HepG2 (cell line): ENCODE results near the gene ANKRD55. TPM values are rescaled to one million over a fixed set of nuclear protein-coding genes. Genes with fewer than 3 reads are reported as not detected.

Experiments used
- CBX2 ChIP-seq, 2 experiments: fragments of 200-600 bp in 1 of 2; sonication (generic); formaldehyde crosslinking in 1 of 2; IDR thresholded peaks; 2 replicates each; pipeline versions ENCODE4 v1.7.0 to v1.8.1; 2018 to 2022; ENCODE audit warnings: low read depth in 2 of 2, low read length in 1 of 2, mild to moderate bottlenecking in 1 of 2, missing genetic modification reagents in 1 of 2
- CENPT ChIP-seq: sonication (generic); formaldehyde crosslinking; IDR thresholded peaks from 2 replicates; pipeline ENCODE4 v1.8.0; 2022; ENCODE audit warnings: low read depth, mild to moderate bottlenecking, moderate library complexity, missing genetic modification reagents
- EHMT2 ChIP-seq: fragments of 200-600 bp; sonication (generic); IDR thresholded peaks from 2 replicates; pipeline ENCODE4 v1.7.0; 2017; ENCODE audit warnings: antibody characterized with exemption, low read depth, low read length, borderline replicate concordance
- HES4 ChIP-seq: sonication (generic); formaldehyde crosslinking; IDR thresholded peaks from 2 replicates; pipeline ENCODE4 v1.9.0; 2021; ENCODE audit warnings: mild to moderate bottlenecking, missing genetic modification reagents, borderline replicate concordance
- KAT8 ChIP-seq: IDR thresholded peaks from 2 replicates; pipeline ENCODE4 v1.6.1; 2016; ENCODE audit warnings: missing genetic modification reagents, missing compliant biosample characterization
- KLF15 ChIP-seq: sonication (generic); formaldehyde crosslinking; IDR thresholded peaks from 2 replicates; pipeline ENCODE4 v1.8.1; 2023; ENCODE audit warnings: borderline replicate concordance, mild to moderate bottlenecking, inconsistent platforms, missing genetic modification reagents, mixed read lengths
- KMT2B ChIP-seq: IDR thresholded peaks from 2 replicates; pipeline ENCODE4 v1.6.1; 2016; ENCODE audit warnings: missing genetic modification reagents, missing compliant biosample characterization
- MAFF ChIP-seq: IDR thresholded peaks from 2 replicates; pipeline ENCODE4 v1.6.1; 2011; ENCODE audit warnings: low read depth, low read length, improper control_type of control experiment
- PHF21A ChIP-seq: sonication (generic); formaldehyde crosslinking; IDR thresholded peaks from 2 replicates; pipeline ENCODE4 v1.5.0; 2020; ENCODE audit warnings: mild to moderate bottlenecking, missing genetic modification reagents
- RBM22 ChIP-seq: fragments of 200-400 bp; formaldehyde crosslinking; optimal IDR thresholded peaks from 2 replicates; pipeline ENCODE3; 2017; ENCODE audit warnings: mild to moderate bottlenecking, low read length, moderate library complexity
- TARDBP ChIP-seq: sonication (generic); formaldehyde crosslinking; IDR thresholded peaks from 2 replicates; pipeline ENCODE4 v1.8.0; 2022; ENCODE audit warnings: mild to moderate bottlenecking, missing genetic modification reagents
- ZFP82 ChIP-seq: sonication (generic); formaldehyde crosslinking; IDR thresholded peaks from 2 replicates; pipeline ENCODE4 v1.5.1; 2020; ENCODE audit warnings: mild to moderate bottlenecking, missing genetic modification reagents, borderline replicate concordance
- ZNF205 ChIP-seq: IDR thresholded peaks from 2 replicates; pipeline ENCODE4 v1.6.1; 2018; ENCODE audit warnings: missing biosample characterization, missing genetic modification reagents
- ZNF24 ChIP-seq: fragments of 450-650 bp; IDR thresholded peaks from 2 replicates; pipeline ENCODE4 v1.6.1; 2017; ENCODE audit warnings: antibody characterized with exemption, mild to moderate bottlenecking
- ZNF430 ChIP-seq: sonication (generic); formaldehyde crosslinking; IDR thresholded peaks from 2 replicates; pipeline ENCODE4 v1.9.0; 2021; ENCODE audit warnings: mild to moderate bottlenecking, missing genetic modification reagents
- polyA plus RNA-seq, 8 experiments: library from polyadenylated mRNA; depleted of rRNA in 3 of 8; stranded (reverse) in 7 of 8; unstranded in 1 of 8; fragments of >200 nt; fragmentation: Illumina TruSeq in 4 of 8; extraction: Trizol in 4 of 8; gene quantifications; 2 replicates each; pipeline versions ENCODE4 v1.2.1 to v1.2.3, GENCODE V29; 2011 to 2016; ENCODE audit warnings: low read depth in 4 of 8, missing spikeins in 1 of 8, mixed read lengths in 1 of 8; ENCODE audit not compliant: insufficient read depth in 1 of 8
- total RNA-seq, 5 experiments: library from RNA; depleted of rRNA; stranded (reverse); fragments of >200 nt; fragmentation: Illumina TruSeq; extraction: Trizol; gene quantifications; 2 replicates each; pipeline ENCODE4 v1.2.3, GENCODE V29; 2016; ENCODE audit warnings: low read depth in 1 of 5
- TF ChIP-seq, protein P1 (sequence below): IDR thresholded peaks from 2 replicates; pipeline ENCODE4 v1.6.1; 2016; ENCODE audit warnings: missing biosample characterization, missing genetic modification reagents, low read depth
- TF ChIP-seq, protein P2 (sequence below): sonication (generic); formaldehyde crosslinking; IDR thresholded peaks from 2 replicates; pipeline ENCODE4 v1.5.1; 2020; ENCODE audit warnings: missing genetic modification reagents, mild to moderate bottlenecking, borderline replicate concordance
- TF ChIP-seq, protein P3 (sequence below): sonication (generic); formaldehyde crosslinking; IDR thresholded peaks from 2 replicates; pipeline ENCODE4 v1.5.0; 2020; ENCODE audit warnings: missing genetic modification reagents, mild to moderate bottlenecking, borderline replicate concordance
- TF ChIP-seq, protein P4 (sequence below): sonication (generic); formaldehyde crosslinking; IDR thresholded peaks from 2 replicates; pipeline ENCODE4 v1.8.1; 2022; ENCODE audit warnings: mild to moderate bottlenecking, missing genetic modification reagents
- TF ChIP-seq, protein P5 (sequence below): sonication (generic); formaldehyde crosslinking; IDR thresholded peaks from 2 replicates; pipeline ENCODE4 v1.4.0; 2020; ENCODE audit warnings: missing genetic modification reagents

Gene ANKRD55
- total and polyA plus RNA-seq, 2 of the 13 experiments (the other 11 are each of a cell fraction or from before 2014, with no cell fraction given): 0.11 to 0.28 TPM

DNA sequence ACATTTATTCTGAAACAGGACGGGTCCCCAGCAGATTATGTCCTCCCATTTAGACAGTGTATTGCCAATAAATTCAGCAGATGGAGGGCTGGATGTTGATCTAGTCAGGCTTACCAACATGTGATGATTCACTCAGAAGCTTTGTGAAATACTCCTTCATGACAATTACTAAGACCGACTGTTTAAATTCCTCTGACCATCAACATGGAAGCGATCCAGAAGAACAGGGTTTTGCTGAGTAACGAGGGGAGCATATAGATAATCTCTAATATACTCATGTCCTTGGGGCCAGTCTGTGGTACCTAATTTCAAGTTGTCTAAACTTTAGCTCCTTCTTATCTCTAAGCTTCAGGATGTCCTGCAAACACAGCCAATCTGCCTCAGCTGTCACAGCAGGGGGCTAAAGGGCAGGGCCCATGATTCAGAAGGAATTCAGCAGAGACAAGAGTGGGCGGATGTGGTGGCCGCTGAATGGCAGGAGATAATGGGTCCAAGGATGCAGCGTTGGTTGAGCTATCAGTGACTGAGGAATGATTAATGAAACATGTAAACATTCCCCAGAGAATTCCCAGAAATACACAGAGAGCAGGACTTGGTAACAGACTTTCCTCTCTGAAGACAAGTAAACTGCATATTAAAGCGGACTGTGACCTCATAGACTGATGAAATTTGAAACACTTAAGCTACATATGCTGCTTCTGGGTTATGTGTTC, 109.4 kb downstream of the ANKRD55 start (continued):
- TF ChIP-seq, protein P1, sequence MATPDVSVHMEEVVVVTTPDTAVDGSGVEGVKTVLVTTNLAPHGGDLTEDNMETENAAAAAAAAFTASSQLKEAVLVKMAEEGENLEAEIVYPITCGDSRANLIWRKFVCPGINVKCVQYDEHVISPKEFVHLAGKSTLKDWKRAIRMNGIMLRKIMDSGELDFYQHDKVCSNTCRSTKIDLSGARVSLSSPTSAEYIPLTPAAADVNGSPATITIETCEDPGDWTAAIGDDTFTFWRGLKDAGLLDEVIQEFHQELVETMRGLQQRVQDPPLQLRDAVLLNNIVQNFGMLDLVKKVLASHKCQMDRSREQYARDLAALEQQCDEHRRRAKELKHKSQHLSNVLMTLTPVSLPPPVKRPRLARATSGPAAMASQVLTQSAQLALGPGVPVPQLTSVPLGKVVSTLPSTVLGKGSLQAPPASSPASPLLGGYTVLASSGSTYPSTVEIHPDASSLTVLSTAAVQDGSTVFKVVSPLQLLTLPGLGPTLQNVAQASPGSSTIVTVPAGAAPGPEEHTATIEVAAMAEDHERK: no peak
- peak; percentile 73; the same call in 1 of the 2 replicates for TF ChIP-seq ZNF205 (CRISPR knock-in tag)
- peak; percentile 95 for TF ChIP-seq PHF21A
- TF ChIP-seq MAFF: no peak
- TF ChIP-seq, protein P2, sequence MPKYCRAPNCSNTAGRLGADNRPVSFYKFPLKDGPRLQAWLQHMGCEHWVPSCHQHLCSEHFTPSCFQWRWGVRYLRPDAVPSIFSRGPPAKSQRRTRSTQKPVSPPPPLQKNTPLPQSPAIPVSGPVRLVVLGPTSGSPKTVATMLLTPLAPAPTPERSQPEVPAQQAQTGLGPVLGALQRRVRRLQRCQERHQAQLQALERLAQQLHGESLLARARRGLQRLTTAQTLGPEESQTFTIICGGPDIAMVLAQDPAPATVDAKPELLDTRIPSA (CRISPR knock-in tag): no peak
- TF ChIP-seq, protein P3, sequence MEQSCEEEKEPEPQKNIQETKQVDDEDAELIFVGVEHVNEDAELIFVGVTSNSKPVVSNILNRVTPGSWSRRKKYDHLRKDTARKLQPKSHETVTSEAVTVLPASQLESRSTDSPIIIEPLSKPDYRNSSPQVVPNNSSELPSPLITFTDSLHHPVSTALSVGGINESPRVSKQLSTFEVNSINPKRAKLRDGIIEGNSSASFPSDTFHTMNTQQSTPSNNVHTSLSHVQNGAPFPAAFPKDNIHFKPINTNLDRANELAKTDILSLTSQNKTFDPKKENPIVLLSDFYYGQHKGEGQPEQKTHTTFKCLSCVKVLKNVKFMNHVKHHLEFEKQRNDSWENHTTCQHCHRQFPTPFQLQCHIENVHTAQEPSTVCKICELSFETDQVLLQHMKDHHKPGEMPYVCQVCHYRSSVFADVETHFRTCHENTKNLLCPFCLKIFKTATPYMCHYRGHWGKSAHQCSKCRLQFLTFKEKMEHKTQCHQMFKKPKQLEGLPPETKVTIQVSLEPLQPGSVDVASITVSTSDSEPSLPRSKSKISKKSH (CRISPR knock-in tag): no peak
- peak; percentile 83 for TF ChIP-seq TARDBP (CRISPR knock-in tag)
- no peak for TF ChIP-seq EHMT2
- TF ChIP-seq, protein P4, sequence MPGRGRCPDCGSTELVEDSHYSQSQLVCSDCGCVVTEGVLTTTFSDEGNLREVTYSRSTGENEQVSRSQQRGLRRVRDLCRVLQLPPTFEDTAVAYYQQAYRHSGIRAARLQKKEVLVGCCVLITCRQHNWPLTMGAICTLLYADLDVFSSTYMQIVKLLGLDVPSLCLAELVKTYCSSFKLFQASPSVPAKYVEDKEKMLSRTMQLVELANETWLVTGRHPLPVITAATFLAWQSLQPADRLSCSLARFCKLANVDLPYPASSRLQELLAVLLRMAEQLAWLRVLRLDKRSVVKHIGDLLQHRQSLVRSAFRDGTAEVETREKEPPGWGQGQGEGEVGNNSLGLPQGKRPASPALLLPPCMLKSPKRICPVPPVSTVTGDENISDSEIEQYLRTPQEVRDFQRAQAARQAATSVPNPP (CRISPR knock-in tag): no peak; the same call in 1 of the 2 replicates
- TF ChIP-seq ZNF430 (CRISPR knock-in tag): no peak
- TF ChIP-seq RBM22: no peak
- no peak for TF ChIP-seq ZFP82 (CRISPR knock-in tag)
- TF ChIP-seq KLF15 (CRISPR knock-in tag): no peak; the same call in 1 of the 2 replicates
- TF ChIP-seq KAT8: peak; percentile 84
- TF ChIP-seq, protein P5, sequence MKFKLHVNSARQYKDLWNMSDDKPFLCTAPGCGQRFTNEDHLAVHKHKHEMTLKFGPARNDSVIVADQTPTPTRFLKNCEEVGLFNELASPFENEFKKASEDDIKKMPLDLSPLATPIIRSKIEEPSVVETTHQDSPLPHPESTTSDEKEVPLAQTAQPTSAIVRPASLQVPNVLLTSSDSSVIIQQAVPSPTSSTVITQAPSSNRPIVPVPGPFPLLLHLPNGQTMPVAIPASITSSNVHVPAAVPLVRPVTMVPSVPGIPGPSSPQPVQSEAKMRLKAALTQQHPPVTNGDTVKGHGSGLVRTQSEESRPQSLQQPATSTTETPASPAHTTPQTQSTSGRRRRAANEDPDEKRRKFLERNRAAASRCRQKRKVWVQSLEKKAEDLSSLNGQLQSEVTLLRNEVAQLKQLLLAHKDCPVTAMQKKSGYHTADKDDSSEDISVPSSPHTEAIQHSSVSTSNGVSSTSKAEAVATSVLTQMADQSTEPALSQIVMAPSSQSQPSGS (CRISPR knock-in tag): peak; percentile 90
- TF ChIP-seq KMT2B (CRISPR knock-in tag): no peak
- no peak for TF ChIP-seq CBX2 (IDR thresholded peaks at IDR 0.05; ENCODE audit: low read depth, low read length)
- TF ChIP-seq CBX2 (CRISPR knock-in tag; IDR thresholded peaks at IDR 0.05; ENCODE audit: low read depth): no peak
- no peak for TF ChIP-seq CENPT
- TF ChIP-seq ZNF24: 0 out of 2 replicates have a peak, but pooled peaks have one; percentile 21
- no peak for TF ChIP-seq HES4 (CRISPR knock-in tag)
